HepG2 (cell line): ENCODE data around the gene SLC34A3. TPM values are rescaled to one million over a fixed set of nuclear protein-coding genes. Genes with fewer than 3 reads are reported as not detected.

Experiments used
- ATAC-seq: fragments of 200-7000 bp; cut with Tn5 transposase; 3 replicates; pipeline ENCODE4 v1.9.1; 2020; ENCODE audit warnings: mild to moderate bottlenecking, moderate library complexity
- BruUV-seq: library from RNA; stranded (reverse); fragments of 400-500 nt; replicated peaks from 2 replicates; lab custom pipeline; 2021; lab: Mats Ljungman, UMichigan
- CTCF ChIA-PET: fragments of 300-600 bp; formaldehyde crosslinking; extraction: SDS; loops from one replicate; lab custom pipeline; 2021; ENCODE audit warnings: low total read pairs, inconsistent platforms, low intra/inter-chr PET ratio; lab: Yijun Ruan, JAX
- POLR2A ChIA-PET: fragments of 350-600 bp; sonication (Branson Sonifier 250); formaldehyde crosslinking; loops from one replicate; lab custom pipeline; 2020; ENCODE audit warnings: antibody characterized with exemption, inconsistent platforms; lab: Yijun Ruan, JAX
- DNase-seq: peaks from one replicate; pipeline ENCODE4 v3.0.0-alpha.2; 2015; ENCODE audit warnings: low spot score
- FAIRE-seq: peaks from 3 replicates; lab custom pipeline; 2011; peaks lifted over from hg19 to GRCh38; lab: Jason Lieb, UNC
- H2AFZ ChIP-seq: one replicate; pipeline ENCODE4 v1.6.1; 2011; ENCODE audit warnings: low read length, inconsistent platforms
- H3K27ac ChIP-seq: fragments of 300-600 bp; 3 replicates; pipeline ENCODE4 v1.8.0; 2011; ENCODE audit warnings: mixed run types, mild to moderate bottlenecking, mixed read lengths, low read length, inconsistent platforms; ENCODE audit not compliant: insufficient read depth; ENCODE audit errors: extremely low read length
- H3K27me3 ChIP-seq, 2 experiments: fragments of 200-600 bp in 1 of 2; 2 replicates in 1 of 2; 3 replicates in 1 of 2; pipeline versions ENCODE4 v1.6.0 to v1.8.0; 2011; ENCODE audit warnings: low read length in 2 of 2, mild to moderate bottlenecking in 2 of 2, moderate library complexity in 2 of 2, inconsistent platforms in 1 of 2; ENCODE audit not compliant: insufficient read depth in 2 of 2, control insufficient read depth in 1 of 2
- H3K36me3 ChIP-seq, 2 experiments: fragments of 200-600 bp in 1 of 2; replicated peaks in 1 of 2; 2 replicates in 1 of 2; 3 replicates in 1 of 2; pipeline versions ENCODE4 v1.5.1 to v1.8.0; 2011; ENCODE audit warnings: low read length in 2 of 2, inconsistent platforms in 1 of 2; ENCODE audit not compliant: insufficient read depth in 2 of 2, control insufficient read depth in 1 of 2
- H3K4me1 ChIP-seq: 2 replicates; pipeline ENCODE4 v1.5.1; 2012; ENCODE audit warnings: low read length, inconsistent platforms; ENCODE audit not compliant: insufficient read depth
- H3K4me2 ChIP-seq: 2 replicates; pipeline ENCODE4 v1.6.0; 2011; ENCODE audit warnings: low read depth, low read length, inconsistent platforms
- H3K4me3 ChIP-seq, 3 experiments: fragments of 200-600 bp in 1 of 3; sonication (generic), shearing (Covaris generic) in 1 of 3; replicated peaks in 1 of 3; 2 replicates each; pipeline ENCODE4 v1.5.1; 2011 to 2016; ENCODE audit warnings: low read length in 3 of 3, inconsistent platforms in 2 of 3, low read depth in 2 of 3, mild to moderate bottlenecking in 2 of 3, control low read depth in 1 of 3, mixed read lengths in 1 of 3; ENCODE audit not compliant: insufficient read depth in 1 of 3
- H3K79me2 ChIP-seq: one replicate; pipeline ENCODE4 v1.6.1; 2011; ENCODE audit warnings: low read length, inconsistent platforms; ENCODE audit not compliant: insufficient read depth
- H3K9ac ChIP-seq: 2 replicates; pipeline ENCODE4 v1.6.0; 2011; ENCODE audit warnings: mild to moderate bottlenecking, low read depth, low read length, inconsistent platforms; ENCODE audit not compliant: insufficient read depth
- H3K9me3 ChIP-seq: 2 replicates; pipeline ENCODE4 v1.5.1; 2012; ENCODE audit warnings: mild to moderate bottlenecking, low read length
- H4K20me1 ChIP-seq: 2 replicates; pipeline ENCODE4 v1.6.0; 2011; ENCODE audit warnings: inconsistent platforms, mild to moderate bottlenecking, low read length, moderate library complexity; ENCODE audit not compliant: insufficient read depth
- EED ChIP-seq: sonication (generic); formaldehyde crosslinking; IDR thresholded peaks from 2 replicates; pipeline ENCODE4 v1.5.0; 2020; ENCODE audit warnings: mild to moderate bottlenecking, missing genetic modification reagents
- MAFK ChIP-seq, 2 experiments: IDR thresholded peaks in 1 of 2; conservative IDR thresholded peaks in 1 of 2; 2 replicates each; pipeline ENCODE4 v1.6.1; 2011; ENCODE audit warnings: improper control_type of control experiment in 2 of 2, low read length in 2 of 2
- NR1H2 ChIP-seq: sonication (generic); formaldehyde crosslinking; IDR thresholded peaks from 2 replicates; pipeline ENCODE4 v1.8.1; 2022; ENCODE audit warnings: low read depth, missing genetic modification reagents, borderline replicate concordance
- PCBP1 ChIP-seq: fragments of 200-400 bp; formaldehyde crosslinking; IDR thresholded peaks from 2 replicates; pipeline ENCODE4 v1.6.1; 2017; ENCODE audit warnings: mild to moderate bottlenecking, low read depth, low read length, borderline replicate concordance
- SMC3 ChIP-seq: IDR thresholded peaks from 2 replicates; pipeline ENCODE4 v1.6.1; 2011; ENCODE audit warnings: low read length, improper control_type of control experiment
- TFDP2 ChIP-seq: sonication (generic); formaldehyde crosslinking; IDR thresholded peaks from 2 replicates; pipeline ENCODE4 v1.4.0; 2020; ENCODE audit warnings: missing genetic modification reagents
- ZNF253 ChIP-seq: sonication (generic); formaldehyde crosslinking; IDR thresholded peaks from 2 replicates; pipeline ENCODE4 v1.8.0; 2022; ENCODE audit warnings: mild to moderate bottlenecking, missing genetic modification reagents, borderline replicate concordance
- ZNF441 ChIP-seq: sonication (generic); formaldehyde crosslinking; IDR thresholded peaks from 2 replicates; pipeline ENCODE4 v1.7.0; 2021; ENCODE audit warnings: missing genetic modification reagents, borderline replicate concordance
- ZNF557 ChIP-seq: sonication (generic); formaldehyde crosslinking; IDR thresholded peaks from 2 replicates; pipeline ENCODE4 v1.4.0; 2020; ENCODE audit warnings: missing genetic modification reagents
- ZNF687 ChIP-seq: sonication (generic); formaldehyde crosslinking; IDR thresholded peaks from 2 replicates; pipeline ENCODE4 v1.5.1; 2020; ENCODE audit warnings: mild to moderate bottlenecking, missing genetic modification reagents, moderate library complexity
- WGBS: methylation state at CpG from one replicate; pipeline ENCODE4 v1.1.6; 2017; ENCODE audit warnings: low lambda C conversion rate; 5-methylcytosine and 5-hydroxymethylcytosine counted together
- in situ Hi-C: cut with HindIII; loops from 2 replicates; pipeline ENCODE4 v1.10.0; 2017; ENCODE audit warnings: low pct_unique_long_range_greater_than_20kb; ENCODE audit not compliant: extremely low pct_ligation_motif_present
- intact Hi-C: fragments of 100-400 bp; cut with micrococcal nuclease; formaldehyde crosslinking; loops from one replicate; pipeline ENCODE4 v1.10.0; 2022; ENCODE audit not compliant: unreplicated experiment
- polyA plus RNA-seq, 8 experiments: library from polyadenylated mRNA; depleted of rRNA in 3 of 8; stranded (reverse) in 7 of 8; unstranded in 1 of 8; fragments of >200 nt; fragmentation: Illumina TruSeq in 4 of 8; extraction: Trizol in 4 of 8; gene quantifications; 2 replicates each; pipeline versions ENCODE4 v1.2.1 to v1.2.3, GENCODE V29; 2011 to 2016; ENCODE audit warnings: low read depth in 4 of 8, missing spikeins in 1 of 8, mixed read lengths in 1 of 8; ENCODE audit not compliant: insufficient read depth in 1 of 8
- total RNA-seq, 5 experiments: library from RNA; depleted of rRNA; stranded (reverse); fragments of >200 nt; fragmentation: Illumina TruSeq; extraction: Trizol; gene quantifications; 2 replicates each; pipeline ENCODE4 v1.2.3, GENCODE V29; 2016; ENCODE audit warnings: low read depth in 1 of 5

Gene SLC34A3
- total and polyA plus RNA-seq, 2 of the 13 experiments (the other 11 are each of a cell fraction or from before 2014, with no cell fraction given), result 0.07 to 1.0 TPM

GRCh38 chr9:137268538-137269201 is 38.0 kb downstream of the SLC34A3 start (continued):
- TF ChIP-seq ZNF687 (CRISPR knock-in tag) (peak; percentile 26), ZNF253 (CRISPR knock-in tag) (no peak), ZNF441 (CRISPR knock-in tag) (peak; percentile 65; the same call in 1 of the 2 replicates)

- Histone ChIP-seq H3K79me2 (no peaks in the 10 kb centered on the region), H3K9ac (no peak overlapping the region), H3K4me3 (no peak overlapping the region), H3K36me3 (peaks cover 20 to 39% of the 10 kb centered on the region in 2 experiments; a peak in 4 of 5 replicates), H4K20me1 (no peaks in the 10 kb centered on the region; the same call in 1 of the 2 replicates), H3K27me3 (no peaks in the 10 kb centered on the region), H3K4me2 (no peak overlapping the region), H2AFZ (no peak overlapping the region), H3K4me1 (peaks cover 19% of the 10 kb centered on the region), H3K27ac (peak overlapping the region; percentile 63), H3K9me3 (no peaks in the 10 kb centered on the region)
- POLR2A ChIA-PET, result interaction anchor here (1.1 to 3.4 kb wide), 3 partner anchors 8 to 29 kb away, joined by 3 to 11 read pairs (median 11); partner anchors contain the start of genes TOR4A and TUBB4B
- FAIRE-seq (no peak), DNase-seq (no peak), ATAC-seq (no peak)
- WGBS, result 99% methylated on average over 16 of the region's 17 CpGs
- intact Hi-C loops, result no loop called here
- in situ Hi-C loops, result no loop called here
- CTCF ChIA-PET, result no interaction called here
- no TSS peak for BruUV-seq
- TF ChIP-seq SMC3 (no peak), PCBP1 (no peak), ZNF557 (CRISPR knock-in tag) (no peak), EED (CRISPR knock-in tag) (no peak), MAFK (conservative IDR thresholded peaks at IDR 0.05 in 1 of 2, IDR thresholded peaks at IDR 0.05 in 1 of 2; ENCODE audit: low read length in 2 of 2) (no peak), TFDP2 (CRISPR knock-in tag) (no peak), NR1H2 (CRISPR knock-in tag) (no peak)
These were observed 38.6 kb downstream of the SLC34A3 start for GRCh38 chr9:137269231-137269772.
